Measurements from ENCODE around the gene HELZ. TPM values are rescaled to one million over a fixed set of nuclear protein-coding genes. Genes with fewer than 3 reads are reported as not detected.

HELZ gene
- total RNA-seq, 1 experiment from 2014 or later = 40.5 TPM

GRCh38 chr17:67133161-67133560 is 111.8 kb downstream of the HELZ start:
- H2AFZ ChIP-seq (ENCODE audit: low read depth, low read length, poor library complexity, severe bottlenecking) = no peak overlapping the region
- no peaks in the 10 kb centered on the region for H3K27me3 ChIP-seq (ENCODE audit: insufficient read depth, low read length)
- no peaks in the 10 kb centered on the region for H3K9me2 ChIP-seq (ENCODE audit: insufficient read depth)
- DNase-seq (ENCODE audit: low read depth, low spot score) (no peak), ATAC-seq (no peak)
- H3K4me1 ChIP-seq (ENCODE audit: control insufficient read depth in 1 of 2, insufficient read depth in 2 of 2, low read length in 2 of 2) = no peaks in the 10 kb centered on the region
- peaks cover 6 to 10% of the 10 kb centered on the region in 2 experiments; a peak in 3 of 4 replicates for H3K36me3 ChIP-seq (ENCODE audit: control insufficient read depth in 1 of 2, insufficient read depth in 2 of 2, low read length in 2 of 2)
- intact Hi-C loops (cut with micrococcal nuclease) = no loop called here
- BruUV-seq (replicated peaks) = no TSS peak
- no peaks in the 10 kb centered on the region for H4K20me1 ChIP-seq (ENCODE audit: insufficient read depth)
- no peak overlapping the region for H3K9ac ChIP-seq (ENCODE audit: low read length)
- no peak overlapping the region for H3K4me3 ChIP-seq (replicated peaks in 1 of 2; ENCODE audit: low read depth in 1 of 2, low read length in 2 of 2)
- no peak overlapping the region for H3K27ac ChIP-seq (ENCODE audit: low read depth, low read length)
- ChIA-PET RAD21 (ENCODE audit: low non-redundant PET in 1 of 2, low total read pairs in 2 of 2, uncharacterized antibody in 2 of 2, unreplicated experiment in 2 of 2) (no interaction called here), POLR2A (no interaction called here), CTCF (interaction anchor here (0.9 to 1.1 kb wide), 2 partner anchors 15 kb away, joined by 3 read pairs; no protein-coding TSS in a partner anchor)
- no peaks in the 10 kb centered on the region for H3K9me3 ChIP-seq (ENCODE audit: control insufficient read depth in 1 of 2, insufficient read depth in 1 of 2, low read depth in 1 of 2, low read length in 2 of 2)
- H3K79me2 ChIP-seq (ENCODE audit: insufficient read depth, low read length) = no peaks in the 10 kb centered on the region
- H3K4me2 ChIP-seq (ENCODE audit: low read length) = no peak overlapping the region
- TF ChIP-seq ZBTB33 (IDR thresholded peaks at IDR 0.05; ENCODE audit: extremely low read depth, insufficient replicate concordance, low read length) (no peak), FOSL1 (IDR thresholded peaks at IDR 0.05; ENCODE audit: low read depth) (no peak), CBX3 (IDR thresholded peaks at IDR 0.05; ENCODE audit: low read depth) (no peak), ELF1 (IDR thresholded peaks at IDR 0.05; ENCODE audit: borderline replicate concordance, low read depth) (no peak), EZH2phosphoT487 (IDR thresholded peaks at IDR 0.05; ENCODE audit: borderline replicate concordance) (no peak), RAD21 (IDR thresholded peaks at IDR 0.05; ENCODE audit: low read depth) (no peak), REST (IDR thresholded peaks at IDR 0.05; ENCODE audit: low read depth) (no peak), YY1 (IDR thresholded peaks at IDR 0.05; ENCODE audit: extremely low read depth, insufficient replicate concordance, low read depth, low read length) (no peak), EZH2 (IDR thresholded peaks at IDR 0.05) (no peak), POLR2AphosphoS5 (IDR thresholded peaks at IDR 0.05; ENCODE audit: low read depth, low read length) (no peak), POLR2A (IDR thresholded peaks at IDR 0.05; ENCODE audit: borderline replicate concordance, extremely low read depth, insufficient read depth, insufficient read length) (no peak), ZFX (IDR thresholded peaks at IDR 0.05) (no peak), JUND (IDR thresholded peaks at IDR 0.05) (no peak), CEBPB (IDR thresholded peaks at IDR 0.05; ENCODE audit: low read depth) (no peak), SRF (IDR thresholded peaks at IDR 0.05; ENCODE audit: low read depth) (no peak)
